Astrocyte of the cerebellum (primary cell): ENCODE data around the gene L3MBTL4.
"Not testable (repeated sequence)": the region's sequence is repeated elsewhere in the genome, so short reads cannot be mapped to it uniquely, and the experiment has no call there.

Experiments used
- DNase-seq: peaks from one replicate; pipeline ENCODE4 v3.0.0-alpha.2; 2011; ENCODE audit warnings: low read depth
- H3K4me3 ChIP-seq: 2 replicates; pipeline ENCODE4 v1.5.1; 2011; ENCODE audit warnings: mild to moderate bottlenecking, low read depth, low read length, moderate library complexity
- in situ Hi-C: cut with HindIII; loops from 2 replicates; pipeline ENCODE4 v1.10.0; 2017; ENCODE audit warnings: low sequenced_read_pairs
- TF ChIP-seq, protein P1 (sequence below): IDR thresholded peaks from 2 replicates; pipeline ENCODE4 v1.5.1; 2012; ENCODE audit warnings: low read length, low read depth, moderate library complexity, mild to moderate bottlenecking; ENCODE audit errors: missing control alignments

The L3MBTL4 gene

GRCh38 chr18:6284300-6284699 is 130.4 kb downstream of the L3MBTL4 start:
- TF ChIP-seq, protein P1, sequence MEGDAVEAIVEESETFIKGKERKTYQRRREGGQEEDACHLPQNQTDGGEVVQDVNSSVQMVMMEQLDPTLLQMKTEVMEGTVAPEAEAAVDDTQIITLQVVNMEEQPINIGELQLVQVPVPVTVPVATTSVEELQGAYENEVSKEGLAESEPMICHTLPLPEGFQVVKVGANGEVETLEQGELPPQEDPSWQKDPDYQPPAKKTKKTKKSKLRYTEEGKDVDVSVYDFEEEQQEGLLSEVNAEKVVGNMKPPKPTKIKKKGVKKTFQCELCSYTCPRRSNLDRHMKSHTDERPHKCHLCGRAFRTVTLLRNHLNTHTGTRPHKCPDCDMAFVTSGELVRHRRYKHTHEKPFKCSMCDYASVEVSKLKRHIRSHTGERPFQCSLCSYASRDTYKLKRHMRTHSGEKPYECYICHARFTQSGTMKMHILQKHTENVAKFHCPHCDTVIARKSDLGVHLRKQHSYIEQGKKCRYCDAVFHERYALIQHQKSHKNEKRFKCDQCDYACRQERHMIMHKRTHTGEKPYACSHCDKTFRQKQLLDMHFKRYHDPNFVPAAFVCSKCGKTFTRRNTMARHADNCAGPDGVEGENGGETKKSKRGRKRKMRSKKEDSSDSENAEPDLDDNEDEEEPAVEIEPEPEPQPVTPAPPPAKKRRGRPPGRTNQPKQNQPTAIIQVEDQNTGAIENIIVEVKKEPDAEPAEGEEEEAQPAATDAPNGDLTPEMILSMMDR, result no peak
- in situ Hi-C loops, result no loop called here
- no peak for DNase-seq
- H3K4me3 ChIP-seq, result no peak overlapping the region

- in situ Hi-C loops, result no loop called here
- no peak for DNase-seq
- no peak overlapping the region for H3K4me3 ChIP-seq
- TF ChIP-seq, protein P1, result no peak
Measured at GRCh38 chr18:6281874-6282273, 132.8 kb downstream of the L3MBTL4 start.

- TF ChIP-seq, protein P1, result no peak
- in situ Hi-C loops, result no loop called here
- no peak for DNase-seq
- no peak overlapping the region for H3K4me3 ChIP-seq
Measured at GRCh38 chr18:6280211-6280743, 134.4 kb downstream of the L3MBTL4 start.

GRCh38 chr18:6279308-6279707 is 135.4 kb downstream of the L3MBTL4 start:
- in situ Hi-C loops, result no loop called here

GRCh38 chr18:6273423-6273822 is 141.3 kb downstream of the L3MBTL4 start:
- in situ Hi-C loops, result no loop called here
- TF ChIP-seq, protein P1, result no peak
- no peak overlapping the region for H3K4me3 ChIP-seq
- no peak for DNase-seq

More at GRCh38 chr18:6279308-6279707, 135.4 kb downstream of the L3MBTL4 start:
- no peak overlapping the region for H3K4me3 ChIP-seq
- TF ChIP-seq, protein P1, result no peak
- no peak for DNase-seq

DNA sequence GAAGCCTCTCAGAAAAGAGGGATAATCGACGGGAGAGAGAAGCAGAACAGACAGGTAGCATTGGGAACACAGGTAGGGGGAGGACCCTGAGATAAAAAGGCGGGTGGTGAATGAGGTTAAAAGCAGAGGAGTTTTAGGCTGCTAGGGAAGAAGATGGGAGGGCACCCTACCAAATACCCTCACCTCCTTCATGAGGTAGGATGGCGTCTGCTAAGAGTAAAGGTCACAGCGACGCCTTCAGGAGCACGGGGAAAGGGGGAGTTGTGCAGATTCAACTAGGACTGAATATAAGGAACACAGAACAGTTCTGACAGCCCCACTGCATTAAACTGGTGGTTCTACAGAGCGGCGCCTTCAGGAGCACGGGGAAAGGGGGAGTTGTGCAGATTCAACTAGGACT is 142.6 kb downstream of the L3MBTL4 start:
- H3K4me3 ChIP-seq, in situ Hi-C loops, DNase-seq: not testable (repeated sequence)

- TF ChIP-seq, protein P1, result no peak
- in situ Hi-C loops, result no loop called here
Measured at GRCh38 chr18:6271585-6271984, 143.1 kb downstream of the L3MBTL4 start.

More at GRCh38 chr18:6271585-6271984, 143.1 kb downstream of the L3MBTL4 start:
- H3K4me3 ChIP-seq, result no peak overlapping the region
- no peak for DNase-seq
